Activated CD4-positive, alpha-beta memory T cell treated with anti-CD3 and anti-CD28 coated beads for 36 hours (primary cell): Measurements from ENCODE around the gene ZNF428. TPM values are rescaled to one million over a fixed set of nuclear protein-coding genes. Genes with fewer than 3 reads are reported as not detected.

Source experiments
- CTCF ChIA-PET: fragments of 350-600 bp; sonication (Branson Sonifier 250); formaldehyde crosslinking; loops from one replicate; lab custom pipeline; 2021; ENCODE audit warnings: antibody characterized with exemption, inconsistent platforms; lab: Charles Lee
- POLR2A ChIA-PET: fragments of 350-600 bp; sonication (Branson Sonifier 250); formaldehyde crosslinking; loops from one replicate; lab custom pipeline; 2021; ENCODE audit warnings: antibody characterized with exemption; lab: Charles Lee
- DNase-seq: peaks from one replicate; pipeline ENCODE4 v3.0.0-alpha.2; 2020
- H3K27ac Mint-ChIP-seq: one replicate; pipeline ENCODE4 v1.8.0; 2021; ENCODE audit warnings: mixed read lengths
- H3K27me3 Mint-ChIP-seq: one replicate; pipeline ENCODE4 v1.8.0; 2021; ENCODE audit warnings: mixed read lengths
- H3K36me3 Mint-ChIP-seq: one replicate; pipeline ENCODE4 v1.8.0; 2021; ENCODE audit warnings: mixed read lengths
- H3K4me1 Mint-ChIP-seq: one replicate; pipeline ENCODE4 v1.8.0; 2021; ENCODE audit warnings: low read depth, mixed read lengths
- H3K4me3 Mint-ChIP-seq: one replicate; pipeline ENCODE4 v1.8.0; 2021; ENCODE audit warnings: mild to moderate bottlenecking, mixed read lengths
- H3K9me3 Mint-ChIP-seq: one replicate; pipeline ENCODE4 v1.8.0; 2021; ENCODE audit warnings: mixed read lengths
- intact Hi-C: fragments of 100-400 bp; cut with micrococcal nuclease; formaldehyde crosslinking; loops from one replicate; pipeline ENCODE4 v1.15.1; 2023
- total RNA-seq, 2 experiments: library from RNA; stranded (reverse); gene quantifications; one replicate each; pipeline ENCODE4 v1.2.3, GENCODE V29; 2021

The ZNF428 gene
- total RNA-seq, 2 experiments from 2014 or later = 11.7 to 12.5 TPM

DNA sequence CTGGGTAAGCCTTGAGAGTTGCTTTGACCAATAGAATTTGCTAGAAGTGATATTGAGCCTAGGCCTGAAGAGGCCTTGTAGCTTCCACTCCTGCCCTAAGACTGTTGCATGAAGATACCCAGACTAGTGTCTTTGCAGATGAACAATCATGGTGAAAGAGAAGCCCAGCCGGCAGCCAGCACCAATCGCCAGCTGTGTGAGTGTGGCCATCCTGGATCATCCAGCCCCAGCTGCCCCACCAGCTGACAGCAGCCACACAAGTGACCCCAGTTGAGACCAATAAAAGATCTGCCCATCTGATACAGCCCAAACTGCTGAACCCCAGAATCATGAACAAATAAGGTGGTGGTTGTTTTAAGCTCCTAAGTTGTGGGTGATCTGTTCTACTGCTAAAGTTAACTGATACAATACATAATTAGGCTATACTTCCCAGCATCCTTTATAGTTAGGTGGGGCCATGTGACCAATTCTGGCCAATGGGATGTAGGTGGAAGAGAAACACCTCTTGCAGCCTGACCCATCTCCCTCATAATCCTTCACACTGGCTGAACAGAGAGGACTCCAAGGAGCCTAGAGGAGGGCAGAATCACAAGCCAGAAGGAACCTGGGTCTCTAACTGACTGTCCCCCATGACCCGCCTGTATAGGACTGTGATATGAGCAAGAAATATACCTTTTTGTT is 9.4 kb upstream of the ZNF428 start:
- peaks cover 8% of the 10 kb centered on the region for H3K4me1 Mint-ChIP-seq
- H3K36me3 Mint-ChIP-seq = no peaks in the 10 kb centered on the region
- peaks cover 8% of the 10 kb centered on the region for H3K27me3 Mint-ChIP-seq
- no peak overlapping the region for H3K4me3 Mint-ChIP-seq
- DNase-seq = no peak
- no peaks in the 10 kb centered on the region for H3K9me3 Mint-ChIP-seq
- no peak overlapping the region for H3K27ac Mint-ChIP-seq
- POLR2A ChIA-PET = no interaction called here
- CTCF ChIA-PET = interaction anchor here (0.6 to 1.0 kb wide), 2 partner anchors 34 to 1378 kb away, joined by 3 to 4 read pairs; no protein-coding TSS in a partner anchor
- intact Hi-C loops = no loop called here

DNA sequence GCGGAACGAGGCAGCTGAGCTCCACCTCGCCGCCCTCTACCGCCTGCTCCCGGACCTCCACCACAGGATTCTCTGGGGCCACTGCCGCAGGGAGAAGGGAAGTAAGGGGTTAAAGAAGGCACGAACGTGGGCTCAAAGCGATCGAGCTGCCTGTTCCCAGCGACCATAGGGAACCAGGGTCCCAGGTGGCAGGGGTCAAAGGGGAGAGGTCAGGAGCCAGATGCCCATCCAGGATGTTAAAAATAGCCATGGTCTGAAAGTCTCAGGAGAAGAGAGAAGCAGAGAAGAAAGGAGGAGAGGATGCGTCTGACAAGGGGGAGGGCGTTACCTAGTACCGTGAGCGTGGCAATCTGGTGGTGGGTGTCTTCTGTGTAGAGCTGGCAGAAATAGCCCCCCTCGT is 7.4 kb upstream of the ZNF428 start:
- ChIA-PET POLR2A (interaction anchor here (1.1 kb wide), 1 partner anchor 31 kb away, joined by 3 read pairs; the partner anchor contains the start of genes IRGQ and ZNF576), CTCF (interaction anchor here (0.7 to 2.0 kb wide), 4 partner anchors 27 to 187 kb away, joined by 3 to 11 read pairs (median 4); no protein-coding TSS in a partner anchor)
- Mint-ChIP-seq H3K27ac (no peak overlapping the region), H3K9me3 (no peaks in the 10 kb centered on the region), H3K27me3 (peaks cover 8% of the 10 kb centered on the region), H3K36me3 (no peaks in the 10 kb centered on the region), H3K4me3 (no peak overlapping the region), H3K4me1 (peaks cover 8% of the 10 kb centered on the region)
- DNase-seq = no peak
- intact Hi-C loops = no loop called here

DNA sequence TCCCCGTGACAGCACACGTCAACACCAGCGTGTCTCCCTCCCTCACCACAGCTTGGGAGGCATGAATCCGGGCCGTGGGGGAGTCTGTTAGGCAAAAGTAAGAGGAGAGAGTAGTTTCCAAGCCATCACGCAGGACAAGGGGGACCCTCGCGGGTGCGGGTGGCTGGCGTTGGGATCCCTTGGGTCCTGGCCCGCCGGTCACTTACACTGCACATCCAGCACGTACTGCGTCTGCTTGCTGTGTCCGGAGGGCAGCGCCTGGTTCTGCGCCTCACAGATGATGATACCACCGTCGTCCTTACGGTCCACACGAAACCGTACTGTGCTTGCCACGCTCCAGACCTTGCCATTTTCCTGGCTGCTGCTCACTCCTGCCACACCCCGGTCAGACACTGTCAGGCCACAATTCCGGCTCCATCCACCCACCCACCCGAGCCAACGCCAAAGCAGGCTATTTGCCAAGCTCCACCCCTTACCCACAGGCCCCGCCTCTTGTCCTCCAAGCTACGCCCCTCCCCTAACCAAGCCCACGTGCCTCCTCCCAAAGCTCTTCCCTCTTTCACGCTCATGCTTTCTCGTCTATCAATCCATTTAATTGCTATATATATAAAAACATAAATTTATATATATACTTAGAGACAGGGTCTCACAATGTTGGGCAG is 6.6 kb upstream of the ZNF428 start:
- intact Hi-C loops = no loop called here
- no peak overlapping the region for H3K4me3 Mint-ChIP-seq
- ChIA-PET POLR2A (no interaction called here), CTCF (interaction anchor here (0.6 to 2.0 kb wide), 6 partner anchors 14 to 186 kb away, joined by 3 to 11 read pairs (median 4); no protein-coding TSS in a partner anchor)
- H3K9me3 Mint-ChIP-seq = no peaks in the 10 kb centered on the region
- peak; percentile 59 for DNase-seq
- H3K4me1 Mint-ChIP-seq = peaks cover 10% of the 10 kb centered on the region
- H3K36me3 Mint-ChIP-seq = no peaks in the 10 kb centered on the region
- peaks cover 8% of the 10 kb centered on the region for H3K27me3 Mint-ChIP-seq
- H3K27ac Mint-ChIP-seq = no peak overlapping the region

DNA sequence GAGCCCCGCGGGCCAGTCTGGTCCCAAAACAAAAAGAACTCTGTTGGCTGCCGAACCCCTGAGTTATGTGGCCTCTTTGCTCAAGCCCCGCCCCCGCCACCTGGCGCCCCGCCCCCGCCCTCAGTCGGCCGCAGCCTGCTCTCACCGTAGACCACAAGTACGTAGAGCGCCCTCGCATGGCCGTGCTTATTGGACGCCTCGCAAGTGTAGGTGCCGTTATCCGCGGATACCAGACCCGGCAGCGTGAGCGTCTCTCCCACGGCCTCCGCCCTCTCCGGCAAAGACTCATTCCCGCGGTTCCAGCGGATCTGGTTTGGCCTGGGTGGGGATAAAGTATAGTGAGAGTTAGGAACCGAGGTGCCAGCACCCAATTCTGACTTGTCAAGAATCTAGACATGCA is 5.5 kb upstream of the ZNF428 start:
- intact Hi-C loops = no loop called here
- CTCF ChIA-PET = interaction anchor here (2.0 kb wide), 1 partner anchor 69 kb away, joined by 11 read pairs; no protein-coding TSS in a partner anchor

DNA sequence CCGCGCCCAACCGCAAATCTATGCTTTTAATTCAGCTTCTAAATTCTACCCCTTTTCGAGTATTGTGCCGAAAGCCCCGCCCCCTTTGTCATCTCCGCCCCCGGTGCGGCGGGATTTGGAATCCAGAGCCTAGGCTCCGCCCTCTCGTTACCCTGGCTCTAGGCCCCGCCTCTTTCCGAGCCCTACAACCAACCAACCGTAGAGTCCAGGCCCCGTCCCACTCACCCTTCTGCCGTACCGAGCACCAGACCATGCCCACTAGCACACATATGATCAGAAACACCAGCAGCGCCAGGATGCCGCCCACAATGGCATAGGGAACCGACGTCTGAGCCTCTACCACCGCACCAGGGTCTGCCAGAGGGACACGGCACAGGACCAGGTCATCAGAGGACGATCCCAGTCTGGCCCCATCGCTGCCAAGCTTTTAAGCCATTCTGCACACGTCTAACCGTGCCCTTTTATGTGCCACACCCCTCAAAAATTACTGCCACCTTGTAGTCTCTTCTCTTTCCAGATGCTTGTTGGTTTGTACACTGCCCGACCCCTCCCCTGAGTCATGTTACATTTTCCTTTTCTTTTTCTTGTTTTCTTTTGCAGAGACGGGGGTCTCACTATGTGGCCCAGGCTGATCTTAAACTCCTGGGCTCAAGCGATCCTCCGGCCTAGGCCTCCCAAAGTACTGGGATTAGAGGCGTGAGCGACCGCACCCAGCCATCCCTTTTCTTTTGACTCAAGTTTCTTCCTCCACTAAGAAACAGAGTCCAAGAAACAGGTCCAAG is 4.7 kb upstream of the ZNF428 start:
- CTCF ChIA-PET = interaction anchor here (1.2 kb wide), 2 partner anchors 44 to 177 kb away, joined by 3 to 4 read pairs; no protein-coding TSS in a partner anchor

More for the DNA sequence above, 5.5 kb upstream of the ZNF428 start:
- H3K4me3 Mint-ChIP-seq = no peak overlapping the region
- H3K27me3 Mint-ChIP-seq = peaks cover 8% of the 10 kb centered on the region
- H3K36me3 Mint-ChIP-seq = no peaks in the 10 kb centered on the region
- H3K4me1 Mint-ChIP-seq = peaks cover 20% of the 10 kb centered on the region
- peak; percentile 94 for DNase-seq
- H3K27ac Mint-ChIP-seq = no peak overlapping the region
- POLR2A ChIA-PET = no interaction called here
- no peaks in the 10 kb centered on the region for H3K9me3 Mint-ChIP-seq

DNA sequence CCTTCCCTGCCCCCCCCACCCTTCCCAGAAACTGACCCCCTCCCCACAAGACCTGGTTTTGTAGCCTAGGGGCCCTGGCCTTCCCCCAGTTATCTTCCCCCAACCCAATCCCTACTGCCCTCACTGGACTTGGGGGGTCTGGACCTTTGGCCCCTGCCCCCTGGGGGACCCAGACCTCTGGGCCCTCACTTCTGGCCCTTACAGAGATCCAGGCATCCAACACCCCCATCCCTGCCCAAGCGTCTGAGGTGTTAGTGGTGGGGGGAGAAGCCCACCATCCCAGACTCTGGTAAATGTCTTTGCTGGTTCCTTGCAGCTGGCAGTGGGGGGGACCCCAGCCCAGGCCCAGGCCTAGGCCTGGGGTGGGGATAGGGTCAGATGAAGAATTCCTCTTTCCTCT is 3.5 kb upstream of the ZNF428 start:
- H3K4me1 Mint-ChIP-seq = peaks cover 22% of the 10 kb centered on the region
- intact Hi-C loops = no loop called here
- peaks cover 8% of the 10 kb centered on the region for H3K27me3 Mint-ChIP-seq
- POLR2A ChIA-PET = no interaction called here
- H3K36me3 Mint-ChIP-seq = no peaks in the 10 kb centered on the region
- H3K4me3 Mint-ChIP-seq = no peak overlapping the region
- DNase-seq = no peak
- H3K9me3 Mint-ChIP-seq = no peaks in the 10 kb centered on the region
- no peak overlapping the region for H3K27ac Mint-ChIP-seq
- CTCF ChIA-PET = interaction anchor here (1.2 kb wide), 1 partner anchor 176 kb away, joined by 3 read pairs; no protein-coding TSS in a partner anchor

More for the DNA sequence above, 4.7 kb upstream of the ZNF428 start:
- peaks cover 21% of the 10 kb centered on the region for H3K4me1 Mint-ChIP-seq
- no peaks in the 10 kb centered on the region for H3K36me3 Mint-ChIP-seq
- POLR2A ChIA-PET = no interaction called here
- peak; percentile 37 for DNase-seq
- H3K27ac Mint-ChIP-seq = no peak overlapping the region
- intact Hi-C loops = no loop called here
- H3K27me3 Mint-ChIP-seq = peaks cover 8% of the 10 kb centered on the region
- H3K9me3 Mint-ChIP-seq = no peaks in the 10 kb centered on the region
- H3K4me3 Mint-ChIP-seq = no peak overlapping the region

DNA sequence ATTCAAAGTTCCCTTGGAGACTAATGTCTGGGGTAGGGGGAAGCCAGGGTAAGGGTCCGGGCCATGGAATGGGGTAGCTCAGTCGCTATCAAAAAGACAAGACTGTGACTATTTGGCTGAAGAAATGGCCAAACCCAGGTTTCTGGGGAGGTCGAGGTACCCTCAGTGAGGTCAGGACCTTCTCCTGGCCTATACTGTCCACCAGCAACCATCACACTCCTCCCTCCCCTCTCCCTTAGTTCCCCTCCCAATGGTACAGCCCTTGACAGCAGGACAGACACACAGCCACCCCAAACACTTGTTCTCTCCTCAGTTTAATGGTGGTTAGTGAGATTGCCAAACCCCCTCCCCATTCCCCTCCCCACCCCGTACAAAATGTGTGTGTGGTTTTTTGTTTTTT is 2.6 kb upstream of the ZNF428 start:
- Mint-ChIP-seq H3K27ac (no peak overlapping the region), H3K4me3 (no peak overlapping the region), H3K9me3 (no peaks in the 10 kb centered on the region), H3K36me3 (no peaks in the 10 kb centered on the region), H3K4me1 (peaks cover 22% of the 10 kb centered on the region), H3K27me3 (peaks cover 6% of the 10 kb centered on the region)
- intact Hi-C loops = no loop called here
- POLR2A ChIA-PET = no interaction called here
- CTCF ChIA-PET = no interaction called here
- no peak for DNase-seq

DNA sequence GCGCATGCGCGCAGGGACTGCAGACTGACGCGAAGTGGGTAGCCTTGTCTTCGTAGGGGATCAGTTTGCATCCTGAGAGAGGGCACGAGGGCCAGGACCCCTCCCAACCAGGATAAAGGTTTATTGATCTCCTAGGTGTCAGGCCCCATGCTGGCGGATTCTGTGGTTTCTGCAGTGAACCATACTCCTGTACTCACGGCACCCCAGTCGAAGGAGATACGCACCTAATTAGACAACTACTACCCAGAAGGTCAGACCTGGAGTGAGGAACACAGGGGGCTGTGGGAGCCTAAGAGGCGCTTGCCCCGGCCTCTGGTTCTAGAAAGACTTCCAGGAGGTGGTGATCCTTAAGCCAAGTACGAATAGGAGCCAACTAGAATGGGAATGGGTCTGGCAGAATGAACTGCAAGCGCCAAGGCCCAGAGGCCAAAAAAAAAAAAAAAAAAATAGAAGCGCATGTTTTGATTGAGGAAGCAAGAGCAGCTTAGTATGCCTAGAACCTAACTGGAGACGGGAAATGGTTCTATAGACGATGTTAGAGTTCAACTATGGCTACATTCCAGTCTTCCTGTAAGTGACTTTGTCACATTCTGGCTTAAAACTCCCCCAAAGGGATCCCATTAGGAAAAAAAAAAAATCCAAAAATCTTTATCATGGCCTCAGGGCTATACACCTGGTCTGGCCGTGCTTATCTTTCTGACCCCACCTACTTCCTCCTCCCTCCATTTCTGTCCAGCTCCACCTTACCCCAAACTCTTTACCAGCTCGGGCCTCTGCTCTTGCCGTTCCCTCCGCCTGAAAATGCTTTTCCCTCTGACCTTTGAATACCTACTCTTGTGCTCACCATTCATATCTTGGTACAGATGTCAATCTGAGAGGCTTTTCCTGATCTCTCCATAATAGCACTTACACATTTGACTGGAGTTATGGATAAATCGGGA is 902 bp upstream of the ZNF428 start:
- H3K9me3 Mint-ChIP-seq = no peaks in the 10 kb centered on the region
- H3K4me3 Mint-ChIP-seq = peak overlapping the region; percentile 97
- no peaks in the 10 kb centered on the region for H3K36me3 Mint-ChIP-seq
- H3K27me3 Mint-ChIP-seq = no peaks in the 10 kb centered on the region
- ChIA-PET POLR2A (interaction anchor here (0.6 to 1.0 kb wide), 3 partner anchors 48 to 182 kb away, joined by 3 to 4 read pairs (median 3); no protein-coding TSS in a partner anchor), CTCF (interaction anchor here (0.8 kb wide), 1 partner anchor 1404 kb away, joined by 3 read pairs; no protein-coding TSS in a partner anchor)
- peak overlapping the region; percentile 98 for H3K27ac Mint-ChIP-seq
- H3K4me1 Mint-ChIP-seq = peaks cover 19% of the 10 kb centered on the region
- no peak for DNase-seq
- intact Hi-C loops = no loop called here

DNA sequence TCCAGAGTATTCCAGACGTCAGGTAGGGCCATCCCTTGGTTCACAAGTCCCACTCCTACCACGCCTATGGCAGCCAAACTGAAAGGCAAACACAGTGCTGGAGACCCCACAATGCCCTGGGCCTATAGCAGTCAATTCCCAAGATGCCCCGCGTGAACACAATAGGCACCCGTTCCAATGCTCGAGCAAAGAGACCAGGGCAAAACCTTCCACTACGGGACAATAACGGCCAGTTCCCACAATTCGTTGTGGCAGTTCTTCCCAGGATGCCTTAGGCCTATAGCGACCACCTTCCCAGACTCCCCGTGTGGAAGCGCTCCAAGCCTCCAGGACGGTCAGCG is 538 bp downstream of the ZNF428 start:
- Mint-ChIP-seq H3K36me3 (no peaks in the 10 kb centered on the region), H3K4me3 (peak overlapping the region; percentile 97), H3K9me3 (no peaks in the 10 kb centered on the region), H3K27ac (peak overlapping the region; percentile 98), H3K27me3 (no peaks in the 10 kb centered on the region), H3K4me1 (peaks cover 14% of the 10 kb centered on the region)
- intact Hi-C loops = loop anchor here (1.0 to 2.0 kb wide), 5 partner anchors 23 to 156 kb away; partner anchors contain the start of genes IRGQ, ZNF575 and ZNF576
- POLR2A ChIA-PET = no interaction called here
- CTCF ChIA-PET = no interaction called here
- DNase-seq = peak; percentile 75

DNA sequence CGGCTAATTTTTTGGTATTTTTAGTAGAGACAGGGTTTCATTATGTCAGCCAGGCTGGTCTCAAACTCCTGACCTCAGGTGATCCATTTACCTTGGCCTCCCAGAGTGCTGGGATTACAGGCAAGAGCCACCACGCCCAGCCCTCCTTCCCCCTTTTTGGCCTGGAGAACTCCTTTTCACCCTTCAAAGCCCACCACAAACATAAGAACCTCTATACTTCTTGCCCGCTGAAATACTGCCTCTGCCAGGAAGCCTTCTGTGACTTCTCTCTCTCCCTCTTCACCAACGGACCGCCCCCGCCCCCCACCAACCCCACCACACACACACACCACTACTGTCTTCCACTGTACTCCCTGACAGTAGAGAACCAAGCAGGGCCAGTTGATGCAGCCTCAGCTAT is 2.5 kb downstream of the ZNF428 start:
- H3K36me3 Mint-ChIP-seq = peaks cover 2% of the 10 kb centered on the region
- H3K27me3 Mint-ChIP-seq = no peaks in the 10 kb centered on the region
- intact Hi-C loops = no loop called here
- H3K4me1 Mint-ChIP-seq = peaks cover 14% of the 10 kb centered on the region
- no peak overlapping the region for H3K4me3 Mint-ChIP-seq
- ChIA-PET CTCF (interaction anchor here (1.4 kb wide), 1 partner anchor 62 kb away, joined by 4 read pairs; no protein-coding TSS in a partner anchor), POLR2A (no interaction called here)
- no peaks in the 10 kb centered on the region for H3K9me3 Mint-ChIP-seq
- H3K27ac Mint-ChIP-seq = no peak overlapping the region
- DNase-seq = no peak

DNA sequence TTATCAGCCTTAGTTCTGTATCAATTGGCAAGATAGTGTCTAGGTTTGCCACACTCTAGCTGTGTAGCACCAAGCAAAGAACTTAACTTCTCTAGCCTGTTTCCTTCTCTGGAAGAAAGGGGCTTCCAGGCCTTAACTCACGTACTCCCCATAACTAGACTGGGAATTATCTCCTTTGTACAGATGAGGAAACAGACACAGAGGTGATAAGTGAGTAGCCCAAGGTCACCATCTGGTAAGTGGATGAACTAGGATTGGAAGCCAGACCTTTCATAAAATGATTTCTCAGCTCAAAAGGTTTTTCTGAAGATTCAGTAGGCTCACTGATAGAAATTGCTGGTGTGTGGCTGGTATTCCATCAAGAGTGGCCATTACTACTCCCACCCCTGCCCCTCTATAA is 3.1 kb downstream of the ZNF428 start:
- ChIA-PET CTCF (no interaction called here), POLR2A (no interaction called here)
- Mint-ChIP-seq H3K36me3 (peaks cover 2% of the 10 kb centered on the region), H3K9me3 (no peaks in the 10 kb centered on the region), H3K4me1 (peaks cover 12% of the 10 kb centered on the region), H3K27me3 (no peaks in the 10 kb centered on the region), H3K27ac (no peak overlapping the region), H3K4me3 (no peak overlapping the region)
- intact Hi-C loops = no loop called here
- no peak for DNase-seq
